Esophagus muscularis mucosa (tissue), 4 donors: ENCODE measurements around the gene SZT2. TPM values are rescaled to one million over a fixed set of nuclear protein-coding genes. Genes with fewer than 3 reads are reported as not detected.
"Not testable (repeated sequence)": the region's sequence is repeated elsewhere in the genome, so short reads cannot be mapped to it uniquely, and the experiment has no call there.

Experiments used
- DNase-seq: peaks from one replicate; pipeline ENCODE4 v3.0.0-alpha.2; 2017; ENCODE audit errors: extremely low spot score
- H3K27ac ChIP-seq, 4 donors: fragments of 200-600 bp; sonication (generic); replicated peaks in 1 of 4; 1 replicate in 3 of 4; 2 replicates in 1 of 4; pipeline ENCODE4 v1.5.1; 2016 to 2019; ENCODE audit warnings: mild to moderate bottlenecking in 1 of 4
- H3K27me3 ChIP-seq, 4 donors: fragments of 200-600 bp; sonication (generic); one replicate each; pipeline versions ENCODE4 v1.5.1 to v1.6.0; 2016 to 2019
- H3K36me3 ChIP-seq, 4 donors: fragments of 200-600 bp; sonication (generic); one replicate each; pipeline ENCODE4 v1.5.1; 2016 to 2019
- H3K4me1 ChIP-seq, 4 donors: fragments of 200-600 bp; sonication (generic); one replicate each; pipeline ENCODE4 v1.5.1; 2016 to 2019
- H3K4me3 ChIP-seq, 4 donors: fragments of 200-600 bp; sonication (generic); 1 replicate in 2 of 4; 2 replicates in 2 of 4; pipeline ENCODE4 v1.5.1; 2016 to 2019; ENCODE audit warnings: mild to moderate bottlenecking in 4 of 4, moderate library complexity in 1 of 4
- H3K9me3 ChIP-seq, 4 donors: fragments of 200-600 bp; sonication (generic); 1 replicate in 3 of 4; 2 replicates in 1 of 4; pipeline ENCODE4 v1.5.1; 2016 to 2019
- CTCF ChIP-seq, 3 experiments: fragments of 200-600 bp in 2 of 3; fragments of 450-650 bp in 1 of 3; sonication (generic) in 2 of 3; IDR thresholded peaks; one replicate each; pipeline ENCODE4 v1.5.1; 2017 to 2019; ENCODE audit warnings: antibody characterized with exemption in 3 of 3, mild to moderate bottlenecking in 2 of 3, moderate library complexity in 1 of 3
- EP300 ChIP-seq: sonication (generic); formaldehyde crosslinking; IDR thresholded peaks from one replicate; pipeline ENCODE4 v1.6.1; 2017; ENCODE audit warnings: antibody characterized with exemption
- POLR2A ChIP-seq: fragments of 450-650 bp; IDR thresholded peaks from one replicate; pipeline ENCODE4 v1.6.1; 2017; ENCODE audit warnings: antibody characterized with exemption, moderate library complexity, mild to moderate bottlenecking, low read depth
- POLR2AphosphoS5 ChIP-seq, 2 donors: sonication (generic); formaldehyde crosslinking; IDR thresholded peaks; one replicate each; pipeline ENCODE4 v1.6.1; 2017; ENCODE audit warnings: antibody characterized with exemption in 2 of 2
- WGBS: methylation state at CpG from one replicate; pipeline ENCODE4 v1.1.5; 2018; 5-methylcytosine and 5-hydroxymethylcytosine counted together
- intact Hi-C: fragments of 100-400 bp; cut with DNase I; formaldehyde crosslinking; loops from one replicate; pipeline ENCODE4 v1.15.1; 2023
- total RNA-seq, 4 donors: library from RNA; depleted of rRNA; stranded (reverse); fragments of >200 nt; gene quantifications; one replicate each; pipeline versions ENCODE4 v1.1.0 to v1.2.1, GENCODE V29; 2016

The SZT2 gene
- total RNA-seq, 4 donors from 2014 or later, result 25.2 to 45.9 (median 31.3) TPM

- no peak overlapping the region for H3K4me3 ChIP-seq
- intact Hi-C loops, result no loop called here
- WGBS, result 79% methylated on average over 4 of the region's 4 CpGs
- no peak for DNase-seq
- no peak overlapping the region for H3K27ac ChIP-seq
- H3K27me3 ChIP-seq, result no peaks in the 10 kb centered on the region
- H3K36me3 ChIP-seq, result no peaks in the 10 kb centered on the region
- TF ChIP-seq CTCF (IDR thresholded peaks at IDR 0.05) (no peak), EP300 (no peak), POLR2A (no peak), POLR2AphosphoS5 (IDR thresholded peaks at IDR 0.05) (no peak)
- H3K9me3 ChIP-seq, result no peaks in the 10 kb centered on the region
- no peaks in the 10 kb centered on the region for H3K4me1 ChIP-seq
Measured at GRCh38 chr1:43473463-43473862, 83.8 kb downstream of the SZT2 start.

DNA sequence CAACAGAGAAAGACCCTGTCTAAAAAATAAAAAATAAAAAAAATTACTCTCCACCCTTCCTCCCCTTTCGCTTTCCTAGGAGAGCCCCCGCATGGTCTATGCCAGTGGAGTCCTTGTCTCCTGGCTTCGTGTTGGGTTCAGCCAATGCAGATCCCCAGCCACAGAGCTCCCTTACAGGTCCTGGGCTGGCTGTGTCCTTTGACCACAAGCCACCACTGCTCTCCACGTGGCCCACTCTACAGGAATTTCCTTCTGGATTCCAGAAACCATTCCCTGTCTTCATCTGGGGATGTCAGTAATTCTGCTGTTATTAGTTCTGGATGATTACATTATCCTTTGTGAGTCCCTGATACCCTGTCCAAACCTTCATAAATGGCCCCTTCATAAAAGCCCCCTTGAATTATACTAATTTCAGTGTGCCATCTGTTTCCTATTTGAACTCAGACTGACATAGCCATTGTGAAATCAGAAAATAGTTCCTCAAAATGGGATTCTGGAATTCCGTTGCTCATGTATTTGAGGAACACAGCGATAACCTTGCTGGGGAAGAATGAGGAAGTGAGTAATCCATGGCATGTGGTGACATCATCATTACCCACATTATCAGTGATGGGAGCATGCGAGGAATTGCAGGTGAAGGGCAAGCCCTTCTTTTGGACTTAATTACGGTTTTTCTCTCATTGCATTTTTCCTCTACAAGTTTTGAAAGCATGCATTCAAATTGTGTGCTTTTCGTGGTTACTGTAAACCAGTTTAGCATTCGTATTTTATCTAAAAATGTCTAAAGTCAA lies 86.1 kb downstream of the SZT2 start:
- WGBS, result 74% methylated on average over 10 of the region's 10 CpGs

GRCh38 chr1:43477716-43478115 lies 88.0 kb downstream of the SZT2 start:
- Histone ChIP-seq H3K36me3 (no peaks in the 10 kb centered on the region), H3K9me3 (no peaks in the 10 kb centered on the region), H3K4me1 (no peaks in the 10 kb centered on the region), H3K27me3 (no peaks in the 10 kb centered on the region), H3K4me3 (no peak overlapping the region), H3K27ac (no peak overlapping the region)
- intact Hi-C loops, result no loop called here
- TF ChIP-seq POLR2AphosphoS5 (IDR thresholded peaks at IDR 0.05) (no peak), CTCF (IDR thresholded peaks at IDR 0.05) (no peak), EP300 (no peak), POLR2A (no peak)
- WGBS, result 90% methylated on average over 1 of the region's 1 CpG
- DNase-seq, result no peak

More for the DNA sequence above, 86.1 kb downstream of the SZT2 start:
- intact Hi-C loops, H3K36me3 ChIP-seq, H3K27ac ChIP-seq, DNase-seq, H3K9me3 ChIP-seq, H3K27me3 ChIP-seq, H3K4me1 ChIP-seq, H3K4me3 ChIP-seq: not testable (repeated sequence)

GRCh38 chr1:43479414-43479813 lies 89.7 kb downstream of the SZT2 start:
- intact Hi-C loops, result no loop called here
- no peak overlapping the region for H3K27ac ChIP-seq
- H3K27me3 ChIP-seq, result no peaks in the 10 kb centered on the region
- TF ChIP-seq EP300, result no peak
- no peaks in the 10 kb centered on the region for H3K4me1 ChIP-seq
- no peaks in the 10 kb centered on the region for H3K36me3 ChIP-seq
- no peaks in the 10 kb centered on the region for H3K9me3 ChIP-seq
- no peak overlapping the region for H3K4me3 ChIP-seq
- DNase-seq, result no peak
- 61% methylated on average over 3 of the region's 3 CpGs for WGBS

- Histone ChIP-seq H3K27me3 (no peaks in the 10 kb centered on the region), H3K4me3 (no peak overlapping the region), H3K36me3 (no peaks in the 10 kb centered on the region), H3K4me1 (no peaks in the 10 kb centered on the region), H3K27ac (no peak overlapping the region), H3K9me3 (no peaks in the 10 kb centered on the region)
- intact Hi-C loops, result no loop called here
- no peak for DNase-seq
- no peak for TF ChIP-seq CTCF (IDR thresholded peaks at IDR 0.05)
- TF ChIP-seq POLR2AphosphoS5 (IDR thresholded peaks at IDR 0.05), result no peak
- no peak for TF ChIP-seq EP300
- TF ChIP-seq POLR2A, result no peak
- WGBS, result 77% methylated on average over 2 of the region's 2 CpGs
Measured at GRCh38 chr1:43481491-43481890, 91.8 kb downstream of the SZT2 start.

- H3K36me3 ChIP-seq, result no peaks in the 10 kb centered on the region
- WGBS, result 100% methylated on average over 1 of the region's 1 CpG
- intact Hi-C loops, result no loop called here
- DNase-seq, result no peak
- H3K27ac ChIP-seq, result no peak overlapping the region
- TF ChIP-seq EP300, result no peak
- TF ChIP-seq CTCF (IDR thresholded peaks at IDR 0.05), result no peak
- no peak for TF ChIP-seq POLR2AphosphoS5 (IDR thresholded peaks at IDR 0.05)
- TF ChIP-seq POLR2A, result no peak
- no peaks in the 10 kb centered on the region for H3K27me3 ChIP-seq
- H3K4me3 ChIP-seq, result no peak overlapping the region
- no peaks in the 10 kb centered on the region for H3K4me1 ChIP-seq
- H3K9me3 ChIP-seq, result peaks cover 0 to 2% (median 0%) of the 10 kb centered on the region in 4 donors
Measured at GRCh38 chr1:43482215-43482614, 92.5 kb downstream of the SZT2 start.
